ENCODE results near the gene RMI1.
A peak's percentile ranks its signal among the peaks of the same experiment; 100 is the strongest.

Gene RMI1

GRCh38 chr9:83965350-83966208 is 15.0 kb upstream of the RMI1 start:
- no peak overlapping the region for H3K4me3 ChIP-seq (ENCODE audit: low read depth, low read length)
- DNase-seq (ENCODE audit: low read depth): no peak

- DNase-seq (ENCODE audit: low read depth): no peak
- no peak overlapping the region for H3K4me3 ChIP-seq (ENCODE audit: low read depth, low read length)
These were observed 14.4 kb upstream of the RMI1 start for GRCh38 chr9:83966209-83966582.

- no peak overlapping the region for H3K4me3 ChIP-seq (ENCODE audit: low read depth, low read length)
- DNase-seq (ENCODE audit: low read depth): no peak
These were observed 13.5 kb upstream of the RMI1 start for GRCh38 chr9:83967073-83967472.

- no peak for DNase-seq (ENCODE audit: low read depth)
- H3K4me3 ChIP-seq (ENCODE audit: low read depth, low read length): no peak overlapping the region
These were observed 11.0 kb upstream of the RMI1 start for GRCh38 chr9:83969602-83970001.

- no peak overlapping the region for H3K4me3 ChIP-seq (ENCODE audit: low read depth, low read length)
- DNase-seq (ENCODE audit: low read depth): no peak
These were observed 9.1 kb upstream of the RMI1 start for GRCh38 chr9:83971485-83971884.

GRCh38 chr9:83972286-83972685 is 8.3 kb upstream of the RMI1 start:
- DNase-seq (ENCODE audit: low read depth): no peak
- no peak overlapping the region for H3K4me3 ChIP-seq (ENCODE audit: low read depth, low read length)

GRCh38 chr9:83975300-83975699 is 5.3 kb upstream of the RMI1 start:
- no peak for DNase-seq (ENCODE audit: low read depth)

GRCh38 chr9:83976372-83976771 is 4.2 kb upstream of the RMI1 start:
- no peak overlapping the region for H3K4me3 ChIP-seq (ENCODE audit: low read depth, low read length)
- no peak for DNase-seq (ENCODE audit: low read depth)

More at GRCh38 chr9:83975300-83975699, 5.3 kb upstream of the RMI1 start:
- H3K4me3 ChIP-seq (ENCODE audit: low read depth, low read length): no peak overlapping the region

GRCh38 chr9:83977196-83977595 is 3.4 kb upstream of the RMI1 start:
- peak overlapping the region; percentile 99 for H3K4me3 ChIP-seq (ENCODE audit: low read depth, low read length)
- no peak for DNase-seq (ENCODE audit: low read depth)

GRCh38 chr9:83978992-83979811 is 1.4 kb upstream of the RMI1 start:
- peak; percentile 58 for DNase-seq (ENCODE audit: low read depth)
- peak overlapping the region; percentile 99 for H3K4me3 ChIP-seq (ENCODE audit: low read depth, low read length)

- DNase-seq (ENCODE audit: low read depth): peak; percentile 94
- H3K4me3 ChIP-seq (ENCODE audit: low read depth, low read length): peak within 1 kb of the TSS; percentile 99
These were observed 702 bp upstream of the RMI1 start, which contains the start of gene HNRNPK for GRCh38 chr9:83979812-83980394. TSS of gene HNRNPK (minus strand) at chr9:83980215. CDS start at chr9:83978252, 1,963 bp downstream.

GRCh38 chr9:83981126-83981871 is 694 bp downstream of the RMI1 start:
- no peak for DNase-seq (ENCODE audit: low read depth)
- H3K4me3 ChIP-seq (ENCODE audit: low read depth, low read length): peak overlapping the region; percentile 99

- H3K4me3 ChIP-seq (ENCODE audit: low read depth, low read length): no peak overlapping the region
- no peak for DNase-seq (ENCODE audit: low read depth)
These were observed 5.6 kb downstream of the RMI1 start for GRCh38 chr9:83986195-83986594.

GRCh38 chr9:83986765-83987401 is 6.3 kb downstream of the RMI1 start:
- DNase-seq (ENCODE audit: low read depth): no peak
- H3K4me3 ChIP-seq (ENCODE audit: low read depth, low read length): no peak overlapping the region

- DNase-seq (ENCODE audit: low read depth): no peak
- no peak overlapping the region for H3K4me3 ChIP-seq (ENCODE audit: low read depth, low read length)
These were observed 6.8 kb downstream of the RMI1 start for GRCh38 chr9:83987402-83987791.

GRCh38 chr9:83988411-83988810 is 7.8 kb downstream of the RMI1 start:
- DNase-seq (ENCODE audit: low read depth): no peak
- H3K4me3 ChIP-seq (ENCODE audit: low read depth, low read length): no peak overlapping the region

- no peak for DNase-seq (ENCODE audit: low read depth)
- no peak overlapping the region for H3K4me3 ChIP-seq (ENCODE audit: low read depth, low read length)
These were observed 10.8 kb downstream of the RMI1 start for GRCh38 chr9:83991355-83991754.

GRCh38 chr9:83992407-83992806 is 11.8 kb downstream of the RMI1 start:
- DNase-seq (ENCODE audit: low read depth): no peak
- H3K4me3 ChIP-seq (ENCODE audit: low read depth, low read length): no peak overlapping the region

- DNase-seq (ENCODE audit: low read depth): no peak
- H3K4me3 ChIP-seq (ENCODE audit: low read depth, low read length): no peak overlapping the region
These were observed 12.3 kb downstream of the RMI1 start for GRCh38 chr9:83992901-83993300.
